Loucy (cell line): Measurements from ENCODE around the gene AXDND1.
"Not testable (repeated sequence)": the region's sequence is repeated elsewhere in the genome, so short reads cannot be mapped to it uniquely, and the experiment has no call there.

Source experiments
- H2AFZ ChIP-seq: fragments of 200-600 bp; sonication (generic); 2 replicates; pipeline ENCODE4 v1.6.0; 2016; ENCODE audit warnings: antibody characterized with exemption, mild to moderate bottlenecking, low read length, moderate library complexity
- H3F3A ChIP-seq: fragments of 200-600 bp; 2 replicates; pipeline ENCODE4 v1.6.0; 2016; ENCODE audit warnings: antibody characterized with exemption, low read depth, mild to moderate bottlenecking
- H3K27me3 ChIP-seq: fragments of 200-600 bp; sonication (generic); 2 replicates; pipeline ENCODE4 v1.6.1; 2014; ENCODE audit warnings: low read length, mild to moderate bottlenecking; ENCODE audit not compliant: insufficient read depth, poor library complexity, severe bottlenecking
- H3K36me3 ChIP-seq: fragments of 200-600 bp; sonication (generic); 2 replicates; pipeline ENCODE4 v1.6.1; 2016; ENCODE audit warnings: low read length; ENCODE audit not compliant: insufficient read depth
- H3K4me1 ChIP-seq: fragments of 200-600 bp; sonication (generic); 2 replicates; pipeline ENCODE4 v1.5.1; 2014; ENCODE audit warnings: low read length, mild to moderate bottlenecking; ENCODE audit not compliant: insufficient read depth, poor library complexity, severe bottlenecking
- H3K4me2 ChIP-seq: fragments of 200-600 bp; sonication (generic); 2 replicates; pipeline ENCODE4 v1.6.0; 2014; ENCODE audit warnings: antibody characterized with exemption, low read length, low read depth, mild to moderate bottlenecking; ENCODE audit not compliant: poor library complexity, severe bottlenecking
- H3K4me3 ChIP-seq: fragments of 200-600 bp; sonication (generic); 2 replicates; pipeline ENCODE4 v1.5.1; 2014; ENCODE audit warnings: low read length, mild to moderate bottlenecking, mixed read lengths; ENCODE audit not compliant: poor library complexity, severe bottlenecking
- H3K79me2 ChIP-seq: fragments of 200-600 bp; sonication (generic); 2 replicates; pipeline ENCODE4 v1.6.1; 2014; ENCODE audit warnings: low read length; ENCODE audit not compliant: insufficient read depth
- H3K9ac ChIP-seq: fragments of 200-600 bp; sonication (generic); 2 replicates; pipeline ENCODE4 v1.6.0; 2014; ENCODE audit warnings: mild to moderate bottlenecking, low read depth, low read length, moderate library complexity; ENCODE audit not compliant: poor library complexity, severe bottlenecking
- H3K9me2 ChIP-seq: fragments of 200-600 bp; sonication (generic); replicated peaks from 2 replicates; pipeline ENCODE4 v1.6.1; 2016; ENCODE audit warnings: low read depth, low read length, mixed read lengths
- H3K9me3 ChIP-seq: fragments of 200-600 bp; sonication (generic); 2 replicates; pipeline ENCODE4 v1.6.1; 2014; ENCODE audit warnings: mild to moderate bottlenecking, antibody characterized with exemption, low read length, low read depth; ENCODE audit not compliant: insufficient read depth
- H4K20me1 ChIP-seq: fragments of 200-600 bp; sonication (generic); 2 replicates; pipeline ENCODE4 v1.6.0; 2014; ENCODE audit warnings: antibody characterized with exemption, low read length, mild to moderate bottlenecking; ENCODE audit not compliant: insufficient read depth, poor library complexity, severe bottlenecking
- CTCF ChIP-seq: fragments of 200-600 bp; sonication (generic); conservative IDR thresholded peaks from 2 replicates; pipeline ENCODE4 v1.5.1; 2014; ENCODE audit warnings: mild to moderate bottlenecking, antibody characterized with exemption, low read length
- EZH2phosphoT487 ChIP-seq: fragments of 200-600 bp; IDR thresholded peaks from 2 replicates; pipeline ENCODE4 v1.6.1; 2018; ENCODE audit warnings: antibody characterized with exemption, mild to moderate bottlenecking, moderate library complexity, borderline replicate concordance

Gene AXDND1

GRCh38 chr1:179509384-179509783 is 143.6 kb downstream of the AXDND1 start:
- H3K9ac ChIP-seq: no peak overlapping the region
- H3K79me2 ChIP-seq: no peaks in the 10 kb centered on the region
- H3F3A ChIP-seq: no peaks in the 10 kb centered on the region
- H3K4me1 ChIP-seq: no peaks in the 10 kb centered on the region
- no peaks in the 10 kb centered on the region for H3K36me3 ChIP-seq
- no peaks in the 10 kb centered on the region for H3K27me3 ChIP-seq
- H3K4me3 ChIP-seq: no peak overlapping the region
- no peak overlapping the region for H3K4me2 ChIP-seq
- TF ChIP-seq EZH2phosphoT487 (no peak), CTCF (no peak)
- no peaks in the 10 kb centered on the region for H3K9me3 ChIP-seq
- no peaks in the 10 kb centered on the region for H3K9me2 ChIP-seq
- no peak overlapping the region for H2AFZ ChIP-seq
- H4K20me1 ChIP-seq: no peaks in the 10 kb centered on the region

GRCh38 chr1:179510038-179510437 is 144.3 kb downstream of the AXDND1 start:
- Histone ChIP-seq H4K20me1 (no peaks in the 10 kb centered on the region), H3K4me3 (no peak overlapping the region), H3K36me3 (no peaks in the 10 kb centered on the region), H3K4me1 (no peaks in the 10 kb centered on the region), H3K79me2 (no peaks in the 10 kb centered on the region), H3F3A (no peaks in the 10 kb centered on the region), H3K9me2 (no peaks in the 10 kb centered on the region), H2AFZ (no peak overlapping the region), H3K9me3 (no peaks in the 10 kb centered on the region), H3K9ac (no peak overlapping the region), H3K4me2 (no peak overlapping the region), H3K27me3 (no peaks in the 10 kb centered on the region)
- TF ChIP-seq EZH2phosphoT487: no peak
- TF ChIP-seq CTCF: no peak

- Histone ChIP-seq H3K27me3 (no peaks in the 10 kb centered on the region), H4K20me1 (no peaks in the 10 kb centered on the region), H3F3A (no peaks in the 10 kb centered on the region), H2AFZ (no peak overlapping the region), H3K9me3 (no peaks in the 10 kb centered on the region), H3K4me3 (no peak overlapping the region), H3K4me2 (no peak overlapping the region), H3K36me3 (no peaks in the 10 kb centered on the region), H3K4me1 (no peaks in the 10 kb centered on the region), H3K9me2 (no peaks in the 10 kb centered on the region), H3K79me2 (no peaks in the 10 kb centered on the region), H3K9ac (no peak overlapping the region)
- no peak for TF ChIP-seq CTCF
- TF ChIP-seq EZH2phosphoT487: no peak
Measured at GRCh38 chr1:179516976-179517705, 151.4 kb downstream of the AXDND1 start.

- H3K36me3 ChIP-seq, H3F3A ChIP-seq, H3K9me2 ChIP-seq, H3K4me2 ChIP-seq, H4K20me1 ChIP-seq, H2AFZ ChIP-seq, H3K4me1 ChIP-seq, H3K79me2 ChIP-seq, H3K9me3 ChIP-seq, H3K27me3 ChIP-seq, H3K9ac ChIP-seq, H3K4me3 ChIP-seq: not testable (repeated sequence)
Measured at GRCh38 chr1:179518544-179518943, 152.8 kb downstream of the AXDND1 start.
